ENCODE results near the gene AGAP2. TPM values are rescaled to one million over a fixed set of nuclear protein-coding genes. Genes with fewer than 3 reads are reported as not detected.

AGAP2 gene
- total RNA-seq, 2 experiments from 2014 or later = 21.0 to 21.2 TPM

DNA sequence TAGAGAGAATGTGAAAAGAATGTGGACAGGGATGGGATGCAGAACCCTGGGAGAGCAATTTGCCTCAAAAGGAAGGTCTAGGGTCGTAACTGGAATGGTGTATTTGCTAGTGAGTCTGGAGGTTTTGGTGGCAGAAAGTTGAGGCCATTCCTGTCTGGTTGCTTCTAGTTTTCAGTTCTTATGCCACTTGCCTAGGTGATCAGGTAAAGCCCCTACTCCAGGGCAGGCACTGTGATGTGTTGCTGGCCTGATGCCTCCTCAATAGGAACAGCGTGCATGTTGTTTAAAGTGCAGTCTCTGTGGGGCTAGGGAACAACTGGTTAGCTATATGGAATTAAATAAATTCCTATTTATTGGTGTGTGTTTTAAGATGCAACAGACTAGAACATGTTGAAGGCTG is 38.2 kb downstream of the AGAP2 start:
- CTCF ChIA-PET = no interaction called here

DNA sequence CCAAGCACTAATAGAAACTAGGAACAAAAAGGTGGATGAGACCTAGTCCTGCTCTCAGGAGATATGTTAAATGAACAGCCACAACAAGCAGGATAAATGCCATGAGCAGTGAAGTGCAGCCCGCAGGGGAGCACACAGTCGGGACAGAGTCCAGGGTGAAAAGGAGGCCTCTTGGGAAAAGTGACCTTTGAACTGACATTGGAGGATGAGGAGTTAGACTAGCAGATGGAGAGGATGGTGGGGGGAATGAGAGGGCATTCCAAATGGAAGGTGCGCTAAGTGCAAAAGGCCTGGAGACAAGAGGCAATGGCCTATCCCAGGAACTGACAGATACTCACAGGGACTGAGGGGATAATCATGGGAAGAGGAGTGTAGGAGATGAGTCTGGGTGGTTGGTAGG is 40.1 kb downstream of the AGAP2 start:
- Mint-ChIP-seq H3K27ac (no peak overlapping the region), H3K4me1 (ENCODE audit: low read depth) (peaks cover 23% of the 10 kb centered on the region), H3K36me3 (ENCODE audit: low read depth) (peaks cover 67% of the 10 kb centered on the region), H3K9me3 (peaks cover 1% of the 10 kb centered on the region), H3K4me3 (no peak overlapping the region), H3K27me3 (no peaks in the 10 kb centered on the region)
- Histone ChIP-seq H3K27ac (ENCODE audit: low read depth in 1 of 2, low read length in 2 of 2) (no peak overlapping the region), H3K4me3 (ENCODE audit: low read length) (no peak overlapping the region), H3K27me3 (ENCODE audit: control insufficient read depth in 1 of 2, insufficient read depth in 2 of 2, low read length in 2 of 2) (no peaks in the 10 kb centered on the region), H3K9me3 (ENCODE audit: control insufficient read depth in 1 of 2, insufficient read depth in 1 of 2, low read length in 2 of 2) (peaks cover 0 to 6% of the 10 kb centered on the region in 2 experiments), H3K4me1 (ENCODE audit: insufficient read depth, low read length) (peaks cover 12% of the 10 kb centered on the region), H3K36me3 (ENCODE audit: insufficient read depth, low read length) (peaks cover 48% of the 10 kb centered on the region)
- intact Hi-C loops (cut with DNase I, micrococcal nuclease) = loop anchor here in 1 of 2 experiments (5.0 kb wide), 1 partner anchor 39 kb away; the partner anchor contains the start of gene AGAP2
- TF ChIP-seq, protein P1, sequence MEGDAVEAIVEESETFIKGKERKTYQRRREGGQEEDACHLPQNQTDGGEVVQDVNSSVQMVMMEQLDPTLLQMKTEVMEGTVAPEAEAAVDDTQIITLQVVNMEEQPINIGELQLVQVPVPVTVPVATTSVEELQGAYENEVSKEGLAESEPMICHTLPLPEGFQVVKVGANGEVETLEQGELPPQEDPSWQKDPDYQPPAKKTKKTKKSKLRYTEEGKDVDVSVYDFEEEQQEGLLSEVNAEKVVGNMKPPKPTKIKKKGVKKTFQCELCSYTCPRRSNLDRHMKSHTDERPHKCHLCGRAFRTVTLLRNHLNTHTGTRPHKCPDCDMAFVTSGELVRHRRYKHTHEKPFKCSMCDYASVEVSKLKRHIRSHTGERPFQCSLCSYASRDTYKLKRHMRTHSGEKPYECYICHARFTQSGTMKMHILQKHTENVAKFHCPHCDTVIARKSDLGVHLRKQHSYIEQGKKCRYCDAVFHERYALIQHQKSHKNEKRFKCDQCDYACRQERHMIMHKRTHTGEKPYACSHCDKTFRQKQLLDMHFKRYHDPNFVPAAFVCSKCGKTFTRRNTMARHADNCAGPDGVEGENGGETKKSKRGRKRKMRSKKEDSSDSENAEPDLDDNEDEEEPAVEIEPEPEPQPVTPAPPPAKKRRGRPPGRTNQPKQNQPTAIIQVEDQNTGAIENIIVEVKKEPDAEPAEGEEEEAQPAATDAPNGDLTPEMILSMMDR (IDR thresholded peaks at IDR 0.05) = no peak
- ChIA-PET POLR2A (no interaction called here), CTCF (no interaction called here)
- no peak for DNase-seq
- no peak for ATAC-seq (ENCODE audit: poor library complexity)

More for the DNA sequence above, 38.2 kb downstream of the AGAP2 start:
- intact Hi-C loops (cut with DNase I, micrococcal nuclease) = no loop called here
- Histone ChIP-seq H3K4me3 (ENCODE audit: low read length) (no peak overlapping the region), H3K36me3 (ENCODE audit: insufficient read depth, low read length) (peaks cover 64% of the 10 kb centered on the region), H3K27ac (ENCODE audit: low read depth in 1 of 2, low read length in 2 of 2) (no peak overlapping the region), H3K4me1 (ENCODE audit: insufficient read depth, low read length) (no peaks in the 10 kb centered on the region), H3K27me3 (ENCODE audit: control insufficient read depth in 1 of 2, insufficient read depth in 2 of 2, low read length in 2 of 2) (no peaks in the 10 kb centered on the region), H3K9me3 (ENCODE audit: control insufficient read depth in 1 of 2, insufficient read depth in 1 of 2, low read length in 2 of 2) (peaks cover 5 to 16% of the 10 kb centered on the region in 2 experiments)
- DNase-seq (no peak), ATAC-seq (ENCODE audit: poor library complexity) (no peak)
- POLR2A ChIA-PET = no interaction called here
- no peaks in the 10 kb centered on the region for H3K27me3 Mint-ChIP-seq
- H3K9me3 Mint-ChIP-seq = peaks cover 6% of the 10 kb centered on the region
- no peak overlapping the region for H3K27ac Mint-ChIP-seq
- H3K4me3 Mint-ChIP-seq = no peak overlapping the region
- H3K4me1 Mint-ChIP-seq (ENCODE audit: low read depth) = peaks cover 23% of the 10 kb centered on the region
- TF ChIP-seq, protein P1 (IDR thresholded peaks at IDR 0.05) = no peak
- peaks cover 84% of the 10 kb centered on the region for H3K36me3 Mint-ChIP-seq (ENCODE audit: low read depth)

DNA sequence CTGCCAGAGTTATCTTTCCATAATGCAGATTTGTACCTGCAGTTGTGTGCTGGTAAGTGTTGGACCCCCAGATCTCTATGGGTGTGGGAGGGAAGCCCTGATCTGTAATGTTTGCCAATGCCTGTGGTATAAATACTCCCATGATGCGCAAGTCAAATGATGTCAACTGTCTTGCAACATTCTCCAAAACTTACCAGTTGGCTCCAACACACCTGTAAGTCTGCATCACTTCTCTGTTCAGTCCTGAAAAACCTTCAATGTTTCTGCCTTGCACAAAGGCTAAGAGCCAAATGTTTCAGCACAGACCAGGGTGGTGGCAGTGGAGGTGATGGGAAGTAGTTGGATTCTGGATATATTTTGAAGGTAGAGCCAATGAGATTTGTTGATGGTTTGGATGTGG is 41.5 kb downstream of the AGAP2 start:
- CTCF ChIA-PET = no interaction called here
- Mint-ChIP-seq H3K27ac (no peak overlapping the region), H3K36me3 (ENCODE audit: low read depth) (peaks cover 53% of the 10 kb centered on the region), H3K9me3 (no peaks in the 10 kb centered on the region), H3K4me3 (peak overlapping the region; percentile 76), H3K4me1 (ENCODE audit: low read depth) (peaks cover 15% of the 10 kb centered on the region), H3K27me3 (no peaks in the 10 kb centered on the region)
- no peaks in the 10 kb centered on the region for H3K27me3 ChIP-seq (ENCODE audit: control insufficient read depth in 1 of 2, insufficient read depth in 2 of 2, low read length in 2 of 2)
- TF ChIP-seq, protein P1 (IDR thresholded peaks at IDR 0.05) = no peak
- peaks cover 38% of the 10 kb centered on the region for H3K36me3 ChIP-seq (ENCODE audit: insufficient read depth, low read length)
- POLR2A ChIA-PET = no interaction called here
- no peak overlapping the region for H3K27ac ChIP-seq (ENCODE audit: low read depth in 1 of 2, low read length in 2 of 2)
- no peak overlapping the region for H3K4me3 ChIP-seq (ENCODE audit: low read length)
- peaks cover 16% of the 10 kb centered on the region for H3K4me1 ChIP-seq (ENCODE audit: insufficient read depth, low read length)
- H3K9me3 ChIP-seq (ENCODE audit: control insufficient read depth in 1 of 2, insufficient read depth in 1 of 2, low read length in 2 of 2) = no peaks in the 10 kb centered on the region
- DNase-seq = no peak
- ATAC-seq (ENCODE audit: poor library complexity) = no peak
- intact Hi-C loops (cut with DNase I, micrococcal nuclease) = loop anchor here in 1 of 2 experiments (5.0 kb wide), 1 partner anchor 40 kb away; the partner anchor contains the start of gene AGAP2

Data from CD4-positive, alpha-beta T cell (primary cell).